Immature natural killer cell (primary cell): ENCODE results near the gene SECISBP2. TPM values are rescaled to one million over a fixed set of nuclear protein-coding genes. Genes with fewer than 3 reads are reported as not detected.
A peak's percentile ranks its signal among the peaks of the same experiment; 100 is the strongest.

Experiments used
- DNase-seq, 3 donors: peaks; one replicate each; pipeline ENCODE4 v3.0.0; 2022; ENCODE audit warnings: mixed read lengths in 1 of 3
- H3K27ac Mint-ChIP-seq, 6 donors: one replicate each; pipeline ENCODE4 v1.8.0; 2020; ENCODE audit warnings: mixed read lengths in 6 of 6, mild to moderate bottlenecking in 5 of 6, inconsistent platforms in 4 of 6, moderate library complexity in 3 of 6
- H3K27me3 Mint-ChIP-seq, 3 donors: one replicate each; pipeline ENCODE4 v1.8.0; 2020 to 2021; ENCODE audit warnings: low read depth in 3 of 3, mild to moderate bottlenecking in 3 of 3, mixed read lengths in 3 of 3, moderate library complexity in 3 of 3, inconsistent platforms in 1 of 3
- H3K36me3 Mint-ChIP-seq, 3 donors: one replicate each; pipeline ENCODE4 v1.8.0; 2020; ENCODE audit warnings: mixed read lengths in 3 of 3, inconsistent platforms in 2 of 3, mild to moderate bottlenecking in 2 of 3
- H3K4me1 Mint-ChIP-seq, 2 donors: one replicate each; pipeline ENCODE4 v1.8.0; 2020; ENCODE audit warnings: inconsistent platforms in 2 of 2, mild to moderate bottlenecking in 2 of 2, mixed read lengths in 2 of 2, moderate library complexity in 1 of 2
- H3K4me3 Mint-ChIP-seq, 5 donors: one replicate each; pipeline ENCODE4 v1.8.0; 2020; ENCODE audit warnings: mild to moderate bottlenecking in 5 of 5, mixed read lengths in 5 of 5, inconsistent platforms in 3 of 5, moderate library complexity in 3 of 5
- H3K9me3 Mint-ChIP-seq, 6 donors: one replicate each; pipeline ENCODE4 v1.8.0; 2020; ENCODE audit warnings: mild to moderate bottlenecking in 6 of 6, mixed read lengths in 6 of 6, inconsistent platforms in 4 of 6, moderate library complexity in 3 of 6
- polyA plus RNA-seq, 3 donors: library from polyadenylated mRNA; unstranded; fragments of 300-500 nt; fragmentation: Illumina TruSeq; gene quantifications; one replicate each; pipeline ENCODE4 v1.2.3, GENCODE V29; 2021

The SECISBP2 gene
- polyA plus RNA-seq, 3 donors from 2014 or later, result 3.9 to 16.4 (median 9.7) TPM

DNA sequence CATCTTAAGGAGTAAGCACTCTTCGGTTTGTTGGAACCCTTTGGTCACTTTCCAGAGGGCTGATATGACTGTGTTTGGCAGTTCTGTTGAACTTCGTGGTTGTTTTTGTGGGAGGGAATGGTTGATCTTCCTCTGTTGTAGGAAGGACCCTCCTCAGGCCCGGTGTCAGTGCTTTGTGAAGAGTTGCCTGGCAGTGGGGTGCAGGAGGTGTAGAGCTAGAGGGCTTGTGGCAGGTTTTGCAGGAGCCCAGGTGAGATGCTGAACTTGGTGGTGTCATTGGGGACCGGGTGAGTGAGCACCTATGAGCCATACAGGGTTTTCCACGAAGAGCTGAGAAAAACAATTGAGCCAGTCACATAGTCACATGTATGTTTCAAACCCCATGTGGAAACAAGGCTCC lies 27.2 kb downstream of the SECISBP2 start:
- H3K36me3 Mint-ChIP-seq, result peaks cover 62 to 95% (median 73%) of the 10 kb centered on the region in 3 donors
- no peaks in the 10 kb centered on the region for H3K9me3 Mint-ChIP-seq
- peaks cover 0 to 6% of the 10 kb centered on the region in 2 donors for H3K4me1 Mint-ChIP-seq
- no peaks in the 10 kb centered on the region for H3K27me3 Mint-ChIP-seq
- peak overlapping the region in 1 of 6 donors; percentile 4 for H3K27ac Mint-ChIP-seq
- H3K4me3 Mint-ChIP-seq, result no peak overlapping the region
- no peak for DNase-seq

DNA sequence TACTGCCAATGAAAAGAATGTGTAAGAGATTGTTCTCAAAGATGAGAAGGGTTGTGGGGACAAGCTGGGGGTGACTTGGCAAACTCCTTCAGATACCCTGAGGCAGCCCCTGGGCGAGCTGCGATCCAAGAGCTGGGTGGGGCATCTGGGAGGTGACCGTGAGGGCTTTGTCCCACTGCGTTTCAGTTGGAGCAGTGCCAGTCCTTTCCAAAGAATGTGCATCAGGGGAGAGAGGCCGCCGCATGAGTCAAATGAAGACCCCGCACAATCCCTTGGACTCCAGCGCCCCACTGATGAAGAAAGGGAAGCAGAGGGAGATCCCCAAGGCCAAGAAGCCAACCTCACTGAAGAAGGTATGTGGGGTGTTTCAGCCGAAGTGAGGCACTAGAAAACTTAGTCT lies 28.4 kb downstream of the SECISBP2 start:
- no peak for DNase-seq
- Mint-ChIP-seq H3K27me3 (no peaks in the 10 kb centered on the region), H3K27ac (no peak overlapping the region), H3K9me3 (no peaks in the 10 kb centered on the region), H3K36me3 (peaks cover 61 to 94% (median 70%) of the 10 kb centered on the region in 3 donors), H3K4me1 (peaks cover 6 to 10% of the 10 kb centered on the region in 2 donors), H3K4me3 (no peak overlapping the region)

DNA sequence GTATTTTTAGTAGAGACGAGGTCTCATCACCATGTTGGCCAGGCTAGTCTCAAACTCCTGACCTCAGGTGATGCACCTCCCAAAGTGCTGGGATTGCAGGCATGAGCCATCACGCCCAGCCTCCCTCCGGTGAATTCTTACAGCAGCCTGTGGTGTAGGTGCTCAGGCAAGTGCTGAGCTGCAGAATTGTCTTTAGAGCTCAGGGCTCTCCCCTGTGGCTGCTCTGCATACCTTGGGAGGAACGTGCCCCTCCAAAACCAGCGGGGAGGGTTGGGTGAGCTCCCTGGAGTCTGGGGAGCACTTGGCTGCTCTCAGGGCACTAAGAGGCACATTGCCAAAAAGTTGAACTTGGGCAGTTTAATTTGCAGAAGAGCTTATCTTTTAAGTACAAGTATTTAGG lies 29.4 kb downstream of the SECISBP2 start:
- Mint-ChIP-seq H3K4me3 (no peak overlapping the region), H3K36me3 (peaks cover 56 to 88% (median 68%) of the 10 kb centered on the region in 3 donors), H3K9me3 (no peaks in the 10 kb centered on the region), H3K27ac (no peak overlapping the region), H3K4me1 (peaks cover 15 to 19% of the 10 kb centered on the region in 2 donors), H3K27me3 (no peaks in the 10 kb centered on the region)
- no peak for DNase-seq

DNA sequence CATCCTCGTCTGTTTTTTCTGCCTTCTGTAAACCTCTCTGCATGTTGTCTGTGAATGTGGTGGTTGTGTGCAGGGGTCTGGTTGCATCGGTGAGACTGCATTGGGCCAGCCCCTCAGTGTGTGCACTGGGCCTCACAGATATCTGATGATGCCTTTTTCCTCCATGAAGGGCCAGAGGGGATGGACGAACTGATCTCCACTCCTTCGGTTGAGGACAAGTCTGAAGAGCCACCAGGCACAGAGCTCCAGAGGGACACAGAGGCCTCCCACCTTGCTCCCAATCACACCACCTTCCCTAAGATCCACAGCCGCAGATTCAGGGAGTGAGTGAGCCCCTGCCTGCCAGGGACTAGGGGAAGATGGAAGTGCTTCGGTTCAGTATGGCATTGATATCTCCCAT lies 31.3 kb downstream of the SECISBP2 start:
- Mint-ChIP-seq H3K36me3 (peaks cover 44 to 84% (median 60%) of the 10 kb centered on the region in 3 donors), H3K4me3 (no peak overlapping the region), H3K27me3 (no peaks in the 10 kb centered on the region), H3K4me1 (peaks cover 24 to 32% of the 10 kb centered on the region in 2 donors), H3K9me3 (no peaks in the 10 kb centered on the region), H3K27ac (no peak overlapping the region)
- DNase-seq, result no peak

DNA sequence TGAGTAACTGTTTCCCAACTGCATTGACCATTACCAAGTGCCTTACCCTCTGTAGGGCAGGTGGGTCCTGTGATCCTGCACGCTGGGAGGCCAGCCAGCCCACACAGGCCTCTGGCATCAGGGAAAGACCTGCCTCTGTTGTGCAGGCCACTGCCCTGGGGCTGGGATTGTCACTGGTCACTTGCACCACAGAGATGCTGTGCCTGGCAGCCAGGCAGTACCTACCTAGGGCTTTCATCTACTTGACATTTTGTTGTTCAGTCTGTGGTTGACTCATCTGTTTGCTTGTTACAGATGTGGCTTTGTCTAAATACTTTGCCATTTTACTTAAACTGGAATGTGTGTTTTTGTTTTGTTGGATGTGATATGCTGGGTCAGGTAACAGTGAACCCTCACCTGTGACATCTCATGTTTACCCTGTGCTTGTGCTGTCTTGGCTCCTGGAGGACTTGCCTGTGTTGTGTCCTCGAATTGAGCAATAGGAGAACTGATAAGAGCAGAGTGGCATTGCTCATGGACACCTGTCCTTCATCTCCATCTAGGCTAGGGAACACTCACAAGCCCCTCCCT lies 32.8 kb downstream of the SECISBP2 start:
- Mint-ChIP-seq H3K27me3 (no peaks in the 10 kb centered on the region), H3K27ac (peak overlapping the region in 3 of 6 donors; percentile 3 to 78 (median 9)), H3K36me3 (peaks cover 34 to 83% (median 57%) of the 10 kb centered on the region in 3 donors), H3K4me3 (no peak overlapping the region), H3K9me3 (no peaks in the 10 kb centered on the region), H3K4me1 (peaks cover 21 to 32% of the 10 kb centered on the region in 2 donors)
- no peak for DNase-seq

DNA sequence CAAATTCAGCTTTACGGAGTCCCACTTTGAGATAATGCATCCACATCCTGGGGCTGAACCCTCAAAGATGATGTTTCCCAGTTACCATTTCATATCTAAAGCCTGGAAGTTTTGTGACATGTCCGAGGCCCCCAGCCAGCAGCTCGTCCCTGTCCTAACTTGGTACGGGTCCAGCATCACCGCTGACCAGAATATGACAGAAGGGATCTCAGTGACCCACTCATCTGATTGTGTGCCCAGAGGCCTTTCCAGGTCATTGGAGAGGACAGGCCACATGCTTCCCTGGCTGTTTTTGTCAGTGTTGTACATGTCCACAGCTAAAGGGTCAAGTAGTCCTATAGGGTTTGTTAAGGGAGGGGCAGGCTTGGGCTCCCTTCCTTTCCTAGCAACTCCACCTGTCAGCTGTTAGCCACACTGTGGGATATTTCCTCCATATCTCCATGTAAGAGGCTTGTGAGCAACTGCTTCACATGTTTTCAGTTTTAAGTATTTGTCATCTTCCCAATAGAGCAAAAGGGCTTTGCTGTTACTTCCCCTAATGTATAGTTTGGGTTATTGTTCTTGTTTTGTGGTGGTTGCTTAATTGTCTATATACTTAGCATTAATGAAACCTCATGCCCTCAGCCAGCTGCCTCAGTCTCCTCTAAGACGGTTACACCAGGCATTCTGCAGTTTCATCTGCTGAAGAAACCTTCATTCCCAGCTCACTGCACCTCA lies 33.4 kb downstream of the SECISBP2 start:
- Mint-ChIP-seq H3K36me3 (peaks cover 37 to 83% (median 53%) of the 10 kb centered on the region in 3 donors), H3K9me3 (no peaks in the 10 kb centered on the region), H3K27ac (peak overlapping the region; percentile 57 to 89 (median 82)), H3K27me3 (no peaks in the 10 kb centered on the region), H3K4me1 (peaks cover 22 to 32% of the 10 kb centered on the region in 2 donors), H3K4me3 (no peak overlapping the region)
- DNase-seq, result no peak

DNA sequence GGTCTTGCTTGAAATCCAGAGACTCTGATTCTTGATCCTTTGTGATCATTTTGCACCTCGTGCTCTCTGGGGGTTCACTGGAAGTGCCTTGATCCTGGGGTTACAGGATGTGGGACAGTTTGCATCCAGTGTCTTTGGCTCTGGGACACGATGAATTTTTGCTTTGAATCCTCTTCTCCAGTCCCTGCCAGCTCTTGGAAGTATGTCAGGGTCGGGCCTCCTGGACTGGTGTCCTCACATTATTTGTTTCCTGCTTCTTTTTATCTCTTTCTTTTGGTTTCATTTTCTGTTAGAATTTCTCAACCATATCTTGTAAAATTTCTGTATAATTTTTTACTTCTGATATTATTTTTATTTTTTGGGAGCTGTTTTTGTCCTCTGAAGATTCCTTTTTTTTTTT lies 34.2 kb downstream of the SECISBP2 start:
- Mint-ChIP-seq H3K27me3 (peaks cover 0 to 4% (median 2%) of the 10 kb centered on the region in 3 donors), H3K4me1 (peaks cover 27 to 37% of the 10 kb centered on the region in 2 donors), H3K4me3 (peak overlapping the region; percentile 47 to 68 (median 56)), H3K9me3 (no peaks in the 10 kb centered on the region), H3K27ac (peak overlapping the region; percentile 75 to 91 (median 85)), H3K36me3 (peaks cover 37 to 82% (median 53%) of the 10 kb centered on the region in 3 donors)
- no peak for DNase-seq

DNA sequence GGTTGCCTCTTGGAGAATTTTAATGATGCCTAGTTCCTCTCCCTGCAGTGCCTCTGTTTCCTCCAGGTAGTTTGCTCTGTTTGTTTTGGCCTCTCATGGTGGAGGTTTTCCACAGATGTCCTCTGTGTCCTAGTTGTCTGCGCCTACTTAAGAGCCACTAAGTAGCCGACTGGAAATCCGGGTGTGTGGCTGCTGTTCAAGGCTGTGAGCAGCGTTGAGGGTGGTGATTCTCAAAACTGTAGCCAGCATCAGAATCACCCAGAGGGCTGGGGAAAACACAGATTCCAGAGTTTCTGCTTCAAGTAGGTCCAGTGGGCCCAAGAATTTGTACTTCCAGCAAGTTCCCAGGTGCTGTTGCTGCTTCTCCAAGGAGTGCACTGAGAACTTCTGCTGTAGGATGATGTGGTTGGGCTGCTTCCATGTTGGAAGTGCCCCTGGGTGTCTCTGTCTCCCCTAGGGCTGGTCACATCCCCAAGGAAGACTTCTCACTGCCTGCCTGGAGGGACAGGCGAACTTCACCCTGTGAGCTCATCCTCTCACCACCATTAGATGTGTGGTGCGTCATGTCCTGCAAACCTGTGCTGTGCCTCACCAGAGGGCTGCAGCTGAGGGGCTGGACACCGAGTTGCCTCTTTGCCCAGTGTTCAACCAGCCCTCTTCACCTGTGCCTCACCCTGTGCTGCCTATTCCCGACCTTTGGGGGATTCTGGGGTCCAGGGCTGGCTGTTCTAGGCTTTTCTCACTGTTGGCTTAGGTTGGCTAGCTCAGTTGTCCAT lies 34.8 kb downstream of the SECISBP2 start:
- H3K27me3 Mint-ChIP-seq, result peaks cover 0 to 6% (median 2%) of the 10 kb centered on the region in 3 donors
- H3K4me1 Mint-ChIP-seq, result peaks cover 33 to 42% of the 10 kb centered on the region in 2 donors
- peaks cover 36 to 80% (median 55%) of the 10 kb centered on the region in 3 donors for H3K36me3 Mint-ChIP-seq
- H3K4me3 Mint-ChIP-seq, result peak overlapping the region; percentile 25 to 68 (median 56)
- no peaks in the 10 kb centered on the region for H3K9me3 Mint-ChIP-seq
- peak overlapping the region; percentile 75 to 91 (median 85) for H3K27ac Mint-ChIP-seq
- DNase-seq, result no peak

DNA sequence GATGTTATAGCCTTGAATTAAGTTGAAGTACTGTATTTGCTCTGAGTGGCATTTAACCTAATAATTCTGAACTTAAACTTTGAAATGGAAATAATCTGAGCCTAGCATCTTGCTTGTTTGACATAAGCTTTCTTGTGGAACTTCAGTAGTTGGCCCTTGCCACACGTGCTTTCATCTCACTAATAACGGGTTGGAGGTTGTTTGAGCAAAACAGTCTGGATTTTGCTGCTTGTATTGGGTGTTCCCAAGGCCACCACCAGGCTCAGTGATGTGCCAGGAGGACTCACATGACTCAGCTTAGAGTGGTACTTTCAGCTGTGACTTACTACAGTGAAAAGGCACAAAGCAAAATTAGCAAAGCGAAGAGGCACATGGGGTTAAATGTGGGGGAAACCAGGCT lies 35.7 kb downstream of the SECISBP2 start:
- Mint-ChIP-seq H3K36me3 (peaks cover 33 to 77% (median 52%) of the 10 kb centered on the region in 3 donors), H3K4me1 (peaks cover 33 to 42% of the 10 kb centered on the region in 2 donors), H3K4me3 (no peak overlapping the region), H3K27ac (peak overlapping the region in 2 of 6 donors; percentile 24 to 81), H3K27me3 (peaks cover 0 to 7% (median 2%) of the 10 kb centered on the region in 3 donors), H3K9me3 (no peaks in the 10 kb centered on the region)
- no peak for DNase-seq

DNA sequence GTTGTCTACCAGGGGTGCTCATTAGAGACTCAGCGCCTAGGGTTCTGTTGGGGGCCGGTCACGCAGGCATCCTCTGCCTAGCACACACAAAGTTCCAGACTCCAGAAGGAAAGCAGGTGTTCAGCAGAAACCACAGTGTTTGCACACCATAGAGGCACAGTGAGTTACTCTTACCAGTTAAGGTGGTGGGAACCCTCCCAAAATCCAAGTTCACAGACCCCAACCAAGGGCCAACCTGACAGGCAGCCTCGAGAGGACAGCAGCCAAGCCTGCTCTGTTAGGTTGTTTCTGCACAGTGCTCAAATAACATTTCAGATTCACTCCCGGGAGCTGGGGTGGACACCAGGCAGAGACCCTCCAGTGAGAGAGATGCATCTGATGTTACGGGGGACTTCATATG lies 36.2 kb downstream of the SECISBP2 start:
- H3K27me3 Mint-ChIP-seq, result peaks cover 0 to 8% (median 2%) of the 10 kb centered on the region in 3 donors
- no peak overlapping the region for H3K27ac Mint-ChIP-seq
- H3K4me1 Mint-ChIP-seq, result peaks cover 35 to 42% of the 10 kb centered on the region in 2 donors
- H3K4me3 Mint-ChIP-seq, result no peak overlapping the region
- no peak for DNase-seq
- H3K36me3 Mint-ChIP-seq, result peaks cover 31 to 75% (median 50%) of the 10 kb centered on the region in 3 donors
- no peaks in the 10 kb centered on the region for H3K9me3 Mint-ChIP-seq

DNA sequence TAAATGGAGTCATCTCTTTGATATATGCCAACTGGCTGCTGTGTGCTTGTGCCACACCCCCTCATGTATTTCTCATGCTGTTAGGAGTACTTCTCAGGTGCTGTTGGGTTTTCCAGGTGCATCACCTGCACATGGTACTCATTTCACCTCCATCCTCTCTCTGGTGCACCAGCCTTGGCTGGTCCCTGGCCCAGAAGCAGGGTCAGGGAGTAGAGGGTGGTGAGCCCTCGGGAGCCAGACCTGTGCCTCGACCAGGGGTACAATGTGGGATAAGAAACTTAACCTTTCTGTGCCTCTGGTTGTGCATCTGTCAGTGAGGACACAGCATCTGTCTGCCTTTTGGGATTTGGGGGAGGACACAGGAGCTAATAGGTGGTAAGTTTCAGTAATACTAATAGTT lies 38.5 kb downstream of the SECISBP2 start:
- H3K4me1 Mint-ChIP-seq, result peaks cover 36 to 47% of the 10 kb centered on the region in 2 donors
- no peaks in the 10 kb centered on the region for H3K9me3 Mint-ChIP-seq
- no peak overlapping the region for H3K4me3 Mint-ChIP-seq
- no peak for DNase-seq
- H3K27ac Mint-ChIP-seq, result peak overlapping the region in 1 of 6 donors; percentile 46
- H3K36me3 Mint-ChIP-seq, result peaks cover 32 to 75% (median 49%) of the 10 kb centered on the region in 3 donors
- H3K27me3 Mint-ChIP-seq, result peaks cover 0 to 12% (median 7%) of the 10 kb centered on the region in 3 donors

DNA sequence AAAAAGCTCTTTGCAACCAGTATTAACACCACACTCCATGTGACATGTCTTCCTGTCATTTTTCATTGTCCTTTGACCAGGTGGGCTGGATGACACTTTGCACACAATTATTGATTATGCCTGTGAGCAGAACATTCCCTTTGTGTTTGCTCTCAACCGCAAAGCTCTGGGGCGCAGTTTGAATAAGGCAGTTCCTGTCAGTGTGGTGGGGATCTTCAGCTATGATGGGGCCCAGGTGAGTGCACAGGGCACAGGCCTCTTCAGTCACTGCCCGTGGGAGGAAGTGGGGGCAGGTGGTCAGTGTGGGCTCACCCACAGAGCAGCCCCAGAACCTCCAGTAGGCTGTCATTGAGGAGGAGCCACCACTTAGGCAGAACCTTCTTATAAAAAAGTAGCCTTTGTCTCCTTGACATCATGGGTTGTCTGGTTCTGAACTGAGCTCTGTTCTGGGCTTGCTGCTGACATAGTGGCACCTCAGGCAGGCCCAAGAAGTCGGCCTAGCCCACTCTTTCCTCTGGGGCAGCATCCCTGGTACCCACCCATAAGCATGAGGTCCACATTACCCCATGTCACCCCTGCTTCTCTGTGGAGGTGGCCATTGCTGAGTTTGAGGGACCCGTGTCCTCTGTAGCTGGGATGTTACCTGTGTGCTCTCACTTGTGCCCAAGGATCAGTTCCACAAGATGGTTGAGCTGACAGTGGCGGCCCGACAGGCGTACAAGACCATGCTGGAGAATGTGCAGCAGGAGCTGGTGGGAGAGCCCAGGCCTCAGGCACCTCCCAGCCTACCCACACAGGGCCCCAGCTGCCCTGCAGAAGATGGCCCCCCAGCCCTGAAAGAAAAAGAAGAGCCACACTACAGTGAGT lies 39.3 kb downstream of the SECISBP2 start:
- H3K27ac Mint-ChIP-seq, result peak overlapping the region in 5 of 6 donors; percentile 44 to 72 (median 70)
- H3K27me3 Mint-ChIP-seq, result peaks cover 0 to 12% (median 12%) of the 10 kb centered on the region in 3 donors
- peak in 2 of 3 donors; percentile 30 to 36 for DNase-seq
- H3K36me3 Mint-ChIP-seq, result peaks cover 29 to 73% (median 41%) of the 10 kb centered on the region in 3 donors
- H3K9me3 Mint-ChIP-seq, result no peaks in the 10 kb centered on the region
- H3K4me1 Mint-ChIP-seq, result peaks cover 29 to 39% of the 10 kb centered on the region in 2 donors
- H3K4me3 Mint-ChIP-seq, result no peak overlapping the region
